ENCODE measurements around the gene MAB21L4.
A peak's percentile ranks its signal among the peaks of the same experiment; 100 is the strongest.

DNA sequence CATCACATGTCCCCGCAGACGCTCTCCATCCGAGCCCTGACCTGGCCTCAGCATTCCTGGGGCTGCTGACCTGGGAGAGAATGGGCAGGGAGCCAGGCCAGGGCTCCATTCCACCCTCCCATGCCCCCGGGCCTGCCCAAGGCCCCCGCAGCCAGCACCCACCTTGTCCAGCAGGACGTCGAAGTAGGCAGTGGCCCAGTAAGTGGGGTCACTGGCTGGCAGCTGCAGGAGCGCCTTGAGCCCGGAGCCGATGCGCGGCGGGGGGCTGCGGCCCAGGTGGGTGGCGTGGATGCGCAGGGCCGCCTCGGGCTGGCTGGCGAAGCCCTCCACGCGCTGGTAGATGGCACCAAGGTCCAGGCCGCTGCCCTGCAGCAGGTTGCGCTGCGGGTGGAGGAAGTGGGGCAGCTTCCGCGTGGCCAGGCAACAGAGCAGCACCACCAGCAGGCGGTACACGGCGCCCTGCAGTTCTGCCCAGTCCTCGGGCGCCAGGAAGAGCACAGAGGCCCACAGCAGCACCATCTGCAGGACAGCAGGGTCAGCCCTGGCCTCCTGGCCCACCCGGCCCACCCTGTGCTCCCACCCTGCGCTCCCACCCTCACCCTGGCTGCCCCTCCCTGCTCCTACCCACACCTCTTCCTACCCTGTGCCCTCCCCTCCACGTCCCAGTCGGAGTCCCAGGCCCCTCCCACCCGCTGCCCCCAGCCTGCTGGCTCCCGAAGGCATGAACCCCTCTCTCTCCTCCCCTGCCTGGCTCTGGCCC is 7.6 kb downstream of the MAB21L4 start:
- TF ChIP-seq STAT1 (IDR thresholded peaks at IDR 0.05; ENCODE audit: unreplicated experiment), result no peak
- TF ChIP-seq, protein P1, sequence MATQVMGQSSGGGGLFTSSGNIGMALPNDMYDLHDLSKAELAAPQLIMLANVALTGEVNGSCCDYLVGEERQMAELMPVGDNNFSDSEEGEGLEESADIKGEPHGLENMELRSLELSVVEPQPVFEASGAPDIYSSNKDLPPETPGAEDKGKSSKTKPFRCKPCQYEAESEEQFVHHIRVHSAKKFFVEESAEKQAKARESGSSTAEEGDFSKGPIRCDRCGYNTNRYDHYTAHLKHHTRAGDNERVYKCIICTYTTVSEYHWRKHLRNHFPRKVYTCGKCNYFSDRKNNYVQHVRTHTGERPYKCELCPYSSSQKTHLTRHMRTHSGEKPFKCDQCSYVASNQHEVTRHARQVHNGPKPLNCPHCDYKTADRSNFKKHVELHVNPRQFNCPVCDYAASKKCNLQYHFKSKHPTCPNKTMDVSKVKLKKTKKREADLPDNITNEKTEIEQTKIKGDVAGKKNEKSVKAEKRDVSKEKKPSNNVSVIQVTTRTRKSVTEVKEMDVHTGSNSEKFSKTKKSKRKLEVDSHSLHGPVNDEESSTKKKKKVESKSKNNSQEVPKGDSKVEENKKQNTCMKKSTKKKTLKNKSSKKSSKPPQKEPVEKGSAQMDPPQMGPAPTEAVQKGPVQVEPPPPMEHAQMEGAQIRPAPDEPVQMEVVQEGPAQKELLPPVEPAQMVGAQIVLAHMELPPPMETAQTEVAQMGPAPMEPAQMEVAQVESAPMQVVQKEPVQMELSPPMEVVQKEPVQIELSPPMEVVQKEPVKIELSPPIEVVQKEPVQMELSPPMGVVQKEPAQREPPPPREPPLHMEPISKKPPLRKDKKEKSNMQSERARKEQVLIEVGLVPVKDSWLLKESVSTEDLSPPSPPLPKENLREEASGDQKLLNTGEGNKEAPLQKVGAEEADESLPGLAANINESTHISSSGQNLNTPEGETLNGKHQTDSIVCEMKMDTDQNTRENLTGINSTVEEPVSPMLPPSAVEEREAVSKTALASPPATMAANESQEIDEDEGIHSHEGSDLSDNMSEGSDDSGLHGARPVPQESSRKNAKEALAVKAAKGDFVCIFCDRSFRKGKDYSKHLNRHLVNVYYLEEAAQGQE (IDR thresholded peaks at IDR 0.05; ENCODE audit: unreplicated experiment), result no peak
- TF ChIP-seq, protein P2, sequence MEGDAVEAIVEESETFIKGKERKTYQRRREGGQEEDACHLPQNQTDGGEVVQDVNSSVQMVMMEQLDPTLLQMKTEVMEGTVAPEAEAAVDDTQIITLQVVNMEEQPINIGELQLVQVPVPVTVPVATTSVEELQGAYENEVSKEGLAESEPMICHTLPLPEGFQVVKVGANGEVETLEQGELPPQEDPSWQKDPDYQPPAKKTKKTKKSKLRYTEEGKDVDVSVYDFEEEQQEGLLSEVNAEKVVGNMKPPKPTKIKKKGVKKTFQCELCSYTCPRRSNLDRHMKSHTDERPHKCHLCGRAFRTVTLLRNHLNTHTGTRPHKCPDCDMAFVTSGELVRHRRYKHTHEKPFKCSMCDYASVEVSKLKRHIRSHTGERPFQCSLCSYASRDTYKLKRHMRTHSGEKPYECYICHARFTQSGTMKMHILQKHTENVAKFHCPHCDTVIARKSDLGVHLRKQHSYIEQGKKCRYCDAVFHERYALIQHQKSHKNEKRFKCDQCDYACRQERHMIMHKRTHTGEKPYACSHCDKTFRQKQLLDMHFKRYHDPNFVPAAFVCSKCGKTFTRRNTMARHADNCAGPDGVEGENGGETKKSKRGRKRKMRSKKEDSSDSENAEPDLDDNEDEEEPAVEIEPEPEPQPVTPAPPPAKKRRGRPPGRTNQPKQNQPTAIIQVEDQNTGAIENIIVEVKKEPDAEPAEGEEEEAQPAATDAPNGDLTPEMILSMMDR (conservative IDR thresholded peaks at IDR 0.05; ENCODE audit: low read depth in 2 of 2), result peak in 1 of 2 experiments; percentile 35; a peak in 2 of 4 replicates
- no peak for TF ChIP-seq POLR2AphosphoS5 (IDR thresholded peaks at IDR 0.05; ENCODE audit: low read depth)

Measured in GM23338 (cell line).